ENCODE results near the gene PRM2. TPM values are rescaled to one million over a fixed set of nuclear protein-coding genes. Genes with fewer than 3 reads are reported as not detected.

The PRM2 gene
- total RNA-seq, 2 donors from 2014 or later: not detected

DNA sequence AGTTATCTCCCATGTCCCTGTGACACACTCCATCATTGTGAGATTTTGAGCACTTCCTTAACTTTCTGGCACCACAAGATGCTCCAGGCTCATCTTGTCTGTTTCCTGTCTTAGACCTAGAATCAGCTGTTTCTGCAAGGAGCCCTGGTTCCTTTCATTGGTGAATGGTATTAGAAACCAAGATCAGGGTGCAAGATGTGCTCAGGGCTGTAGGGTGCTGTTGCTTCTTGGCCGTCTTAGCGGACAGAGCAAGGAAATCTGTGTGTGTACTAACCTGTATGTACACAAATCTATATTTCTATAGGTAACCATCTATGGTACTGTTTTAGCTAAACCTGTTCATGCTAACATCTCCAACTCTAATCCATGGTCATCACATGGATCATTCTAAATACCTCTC, 12.9 kb upstream of the PRM2 start:
- H3K27me3 ChIP-seq (ENCODE audit: control insufficient read depth, insufficient read depth, low read length, poor library complexity, severe bottlenecking): no peaks in the 10 kb centered on the region
- Mint-ChIP-seq H3K4me1 (no peaks in the 10 kb centered on the region), H3K4me3 (no peak overlapping the region), H3K9me3 (no peaks in the 10 kb centered on the region), H3K27ac (no peak overlapping the region), H3K27me3 (ENCODE audit: insufficient read depth) (no peaks in the 10 kb centered on the region), H3K36me3 (ENCODE audit: low read depth) (no peaks in the 10 kb centered on the region)
- no peak overlapping the region for H3K4me3 ChIP-seq (ENCODE audit: low read length)
- TF ChIP-seq, protein P1, sequence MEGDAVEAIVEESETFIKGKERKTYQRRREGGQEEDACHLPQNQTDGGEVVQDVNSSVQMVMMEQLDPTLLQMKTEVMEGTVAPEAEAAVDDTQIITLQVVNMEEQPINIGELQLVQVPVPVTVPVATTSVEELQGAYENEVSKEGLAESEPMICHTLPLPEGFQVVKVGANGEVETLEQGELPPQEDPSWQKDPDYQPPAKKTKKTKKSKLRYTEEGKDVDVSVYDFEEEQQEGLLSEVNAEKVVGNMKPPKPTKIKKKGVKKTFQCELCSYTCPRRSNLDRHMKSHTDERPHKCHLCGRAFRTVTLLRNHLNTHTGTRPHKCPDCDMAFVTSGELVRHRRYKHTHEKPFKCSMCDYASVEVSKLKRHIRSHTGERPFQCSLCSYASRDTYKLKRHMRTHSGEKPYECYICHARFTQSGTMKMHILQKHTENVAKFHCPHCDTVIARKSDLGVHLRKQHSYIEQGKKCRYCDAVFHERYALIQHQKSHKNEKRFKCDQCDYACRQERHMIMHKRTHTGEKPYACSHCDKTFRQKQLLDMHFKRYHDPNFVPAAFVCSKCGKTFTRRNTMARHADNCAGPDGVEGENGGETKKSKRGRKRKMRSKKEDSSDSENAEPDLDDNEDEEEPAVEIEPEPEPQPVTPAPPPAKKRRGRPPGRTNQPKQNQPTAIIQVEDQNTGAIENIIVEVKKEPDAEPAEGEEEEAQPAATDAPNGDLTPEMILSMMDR (conservative IDR thresholded peaks at IDR 0.05): no peak
- H3K9ac ChIP-seq (ENCODE audit: extremely low read depth, low read length, poor library complexity, severe bottlenecking): no peak overlapping the region
- H3K4me1 ChIP-seq (ENCODE audit: control insufficient read depth, insufficient read depth, low read length): no peaks in the 10 kb centered on the region
- DNase-seq: no peak
- H3K36me3 ChIP-seq (ENCODE audit: control insufficient read depth, insufficient read depth, low read length): no peaks in the 10 kb centered on the region
- H3K27ac ChIP-seq (ENCODE audit: low read depth, low read length): no peak overlapping the region
- WGBS, 2 experiments (ENCODE audit: insufficient coverage in 1 of 2, insufficient read length in 1 of 2): 100% methylated on average over 2 of the region's 2 CpGs; no CpG with 5 or more reads in 1 of the 2 experiments
- no peaks in the 10 kb centered on the region for H3K9me3 ChIP-seq (ENCODE audit: control insufficient read depth, low read length)

- Mint-ChIP-seq H3K27me3 (ENCODE audit: insufficient read depth) (no peaks in the 10 kb centered on the region), H3K4me1 (peaks cover 4% of the 10 kb centered on the region), H3K4me3 (no peak overlapping the region), H3K9me3 (no peaks in the 10 kb centered on the region), H3K36me3 (ENCODE audit: low read depth) (no peaks in the 10 kb centered on the region), H3K27ac (no peak overlapping the region)
- TF ChIP-seq, protein P1 (conservative IDR thresholded peaks at IDR 0.05): no peak
- Histone ChIP-seq H3K9me3 (ENCODE audit: control insufficient read depth, low read length) (no peaks in the 10 kb centered on the region), H3K27me3 (ENCODE audit: control insufficient read depth, insufficient read depth, low read length, poor library complexity, severe bottlenecking) (no peaks in the 10 kb centered on the region), H3K27ac (ENCODE audit: low read depth, low read length) (no peak overlapping the region), H3K4me1 (ENCODE audit: control insufficient read depth, insufficient read depth, low read length) (no peaks in the 10 kb centered on the region), H3K36me3 (ENCODE audit: control insufficient read depth, insufficient read depth, low read length) (no peaks in the 10 kb centered on the region), H3K4me3 (ENCODE audit: low read length) (no peak overlapping the region), H3K9ac (ENCODE audit: extremely low read depth, low read length, poor library complexity, severe bottlenecking) (no peak overlapping the region)
- no peak for DNase-seq
- 93 to 100% methylated on average over 1 of the region's 2 CpGs for WGBS, 2 experiments (ENCODE audit: insufficient coverage in 1 of 2, insufficient read length in 1 of 2)
Observed at GRCh38 chr16:11285842-11286241, 9.6 kb upstream of the PRM2 start.

GRCh38 chr16:11283820-11284248, 7.6 kb upstream of the PRM2 start:
- no peaks in the 10 kb centered on the region for H3K9me3 Mint-ChIP-seq
- Histone ChIP-seq H3K4me3 (ENCODE audit: low read length) (no peak overlapping the region), H3K27ac (ENCODE audit: low read depth, low read length) (no peak overlapping the region), H3K9me3 (ENCODE audit: control insufficient read depth, low read length) (no peaks in the 10 kb centered on the region), H3K36me3 (ENCODE audit: control insufficient read depth, insufficient read depth, low read length) (no peaks in the 10 kb centered on the region), H3K9ac (ENCODE audit: extremely low read depth, low read length, poor library complexity, severe bottlenecking) (no peak overlapping the region), H3K27me3 (ENCODE audit: control insufficient read depth, insufficient read depth, low read length, poor library complexity, severe bottlenecking) (no peaks in the 10 kb centered on the region), H3K4me1 (ENCODE audit: control insufficient read depth, insufficient read depth, low read length) (no peaks in the 10 kb centered on the region)
- DNase-seq: no peak
- TF ChIP-seq, protein P1 (conservative IDR thresholded peaks at IDR 0.05): peak; percentile 43
- 86 to 88% methylated on average over 1 to 4 of the region's 4 CpGs for WGBS, 2 experiments (ENCODE audit: insufficient coverage in 1 of 2, insufficient read length in 1 of 2)
- H3K36me3 Mint-ChIP-seq (ENCODE audit: low read depth): no peaks in the 10 kb centered on the region
- no peak overlapping the region for H3K4me3 Mint-ChIP-seq
- H3K27me3 Mint-ChIP-seq (ENCODE audit: insufficient read depth): no peaks in the 10 kb centered on the region
- H3K4me1 Mint-ChIP-seq: peaks cover 5% of the 10 kb centered on the region
- H3K27ac Mint-ChIP-seq: no peak overlapping the region

Measured in endodermal cell (in vitro differentiated cells).